ENCODE results near the gene LATS2.

- TF ChIP-seq ZNF274 (IDR thresholded peaks at IDR 0.05; ENCODE audit: low read depth, low read length) (no peak), SUZ12 (IDR thresholded peaks at IDR 0.05; ENCODE audit: extremely low read depth, insufficient read depth, insufficient read length) (no peak)
Measured at GRCh38 chr13:21089830-21090229, 28.4 kb upstream of the LATS2 start.
